H1 (cell line): Measurements from ENCODE around the gene RAPGEF6. TPM values are rescaled to one million over a fixed set of nuclear protein-coding genes. Genes with fewer than 3 reads are reported as not detected.
A peak's percentile ranks its signal among the peaks of the same experiment; 100 is the strongest.

Source experiments
- CTCF ChIA-PET: fragments of 300-600 bp; sonication (Branson Sonifier 250); formaldehyde crosslinking; loops from one replicate; lab custom pipeline; 2021; ENCODE audit not compliant: partially characterized antibody; lab: Charles Lee
- POLR2A ChIA-PET: fragments of 300-600 bp; sonication (Branson Sonifier 250); formaldehyde crosslinking; loops from one replicate; lab custom pipeline; 2021; ENCODE audit warnings: inconsistent platforms; ENCODE audit not compliant: partially characterized antibody; lab: Charles Lee
- DNase-seq, 2 experiments: peaks; one replicate each; pipeline versions ENCODE4 v3.0.0 to v3.0.0-alpha.2; 2010 to 2022; ENCODE audit warnings: low spot score in 2 of 2, low read depth in 1 of 2, mixed read lengths in 1 of 2
- FAIRE-seq: peaks from 2 replicates; lab custom pipeline; 2011; peaks lifted over from hg19 to GRCh38; lab: Jason Lieb, UNC
- H2AFZ ChIP-seq: 2 replicates; pipeline ENCODE4 v1.8.1; 2012; ENCODE audit warnings: low read length, inconsistent platforms
- H2AK5ac ChIP-seq: 2 replicates; pipeline ENCODE4 v1.6.1; 2013; ENCODE audit warnings: low read depth, low read length
- H2BK120ac ChIP-seq: replicated peaks from 2 replicates; pipeline ENCODE3; 2013; ENCODE audit warnings: low read depth, low read length, inconsistent platforms
- H2BK12ac ChIP-seq: 2 replicates; pipeline ENCODE4 v1.6.1; 2013; ENCODE audit warnings: low read depth, low read length
- H2BK15ac ChIP-seq: 2 replicates; pipeline ENCODE4 v1.6.1; 2013; ENCODE audit warnings: low read length
- H2BK20ac ChIP-seq: 2 replicates; pipeline ENCODE4 v1.6.1; 2013; ENCODE audit warnings: low read length
- H2BK5ac ChIP-seq: 2 replicates; pipeline ENCODE4 v1.6.1; 2013; ENCODE audit warnings: low read depth, low read length
- H3K14ac ChIP-seq: 2 replicates; pipeline ENCODE4 v1.6.1; 2013; ENCODE audit warnings: inconsistent platforms; ENCODE audit not compliant: insufficient read length
- H3K18ac ChIP-seq: 2 replicates; pipeline ENCODE4 v1.6.1; 2013; ENCODE audit warnings: low read length; ENCODE audit errors: extremely low read depth
- H3K23ac ChIP-seq: 2 replicates; pipeline ENCODE4 v1.6.1; 2013; ENCODE audit warnings: inconsistent platforms; ENCODE audit not compliant: insufficient read length
- H3K23me2 ChIP-seq: 2 replicates; pipeline ENCODE4 v1.6.1; 2013; ENCODE audit warnings: low read depth, low read length
- H3K27ac ChIP-seq: 2 replicates; pipeline ENCODE4 v1.6.1; 2011; ENCODE audit warnings: low read depth, low read length, inconsistent platforms
- H3K27me3 ChIP-seq, 4 experiments: replicated peaks in 1 of 4; 1 replicate in 1 of 4; 2 replicates in 3 of 4; pipeline versions ENCODE4 v1.6.1 to v1.8.1; 2011 to 2013; ENCODE audit warnings: low read length in 3 of 4, mild to moderate bottlenecking in 3 of 4, inconsistent platforms in 2 of 4, mixed read lengths in 2 of 4, moderate library complexity in 1 of 4; ENCODE audit not compliant: control insufficient read depth in 3 of 4, insufficient read depth in 3 of 4; ENCODE audit errors: extremely low read depth in 1 of 4
- H3K36me3 ChIP-seq, 4 experiments: 2 replicates each; pipeline versions ENCODE4 v1.6.1 to v1.8.1; 2011 to 2013; ENCODE audit warnings: mild to moderate bottlenecking in 4 of 4, low read length in 3 of 4, moderate library complexity in 2 of 4, control low read depth in 1 of 4, inconsistent platforms in 1 of 4; ENCODE audit not compliant: insufficient read depth in 4 of 4, control insufficient read depth in 2 of 4
- H3K4ac ChIP-seq: replicated peaks from 2 replicates; pipeline ENCODE3; 2013; ENCODE audit warnings: low read length, low read depth, mixed read lengths, inconsistent platforms; ENCODE audit not compliant: insufficient read length
- H3K4me1 ChIP-seq, 4 experiments: replicated peaks in 1 of 4; 1 replicate in 1 of 4; 2 replicates in 3 of 4; pipeline versions ENCODE4 v1.6.1 to v1.8.1; 2011 to 2013; ENCODE audit warnings: low read length in 3 of 4, inconsistent platforms in 2 of 4, mixed read lengths in 1 of 4; ENCODE audit not compliant: insufficient read depth in 4 of 4, control insufficient read depth in 3 of 4
- H3K4me2 ChIP-seq, 2 experiments: 2 replicates each; pipeline versions ENCODE4 v1.6.1 to v1.8.1; 2011 to 2013; ENCODE audit warnings: low read depth in 2 of 2, low read length in 2 of 2, control low read depth in 1 of 2, inconsistent platforms in 1 of 2, mild to moderate bottlenecking in 1 of 2; ENCODE audit not compliant: insufficient read depth in 1 of 2
- H3K4me3 ChIP-seq, 4 experiments: fragments of 200-600, 300-600 bp in 1 of 4; sonication (generic), shearing (Covaris generic), sonication (Bioruptor Twin) in 1 of 4; 2 replicates each; pipeline versions ENCODE4 v1.5.1 to v1.8.1; 2011 to 2016; ENCODE audit warnings: low read length in 4 of 4, low read depth in 3 of 4, control low read depth in 2 of 4, inconsistent platforms in 2 of 4, mild to moderate bottlenecking in 2 of 4, mixed read lengths in 1 of 4, moderate library complexity in 1 of 4; ENCODE audit not compliant: insufficient read depth in 2 of 4; ENCODE audit errors: extremely low read depth in 1 of 4
- H3K56ac ChIP-seq: replicated peaks from 2 replicates; pipeline ENCODE3; 2013; ENCODE audit warnings: low read depth, mild to moderate bottlenecking, mixed read lengths, low read length, inconsistent platforms; ENCODE audit not compliant: insufficient read length
- H3K79me1 ChIP-seq: 2 replicates; pipeline ENCODE4 v1.6.1; 2013; ENCODE audit warnings: low read depth, low read length, control low read depth
- H3K79me2 ChIP-seq, 2 experiments: 2 replicates each; pipeline versions ENCODE4 v1.6.1 to v1.8.1; 2012 to 2013; ENCODE audit warnings: low read length in 2 of 2, mild to moderate bottlenecking in 2 of 2, inconsistent platforms in 1 of 2; ENCODE audit not compliant: insufficient read depth in 2 of 2, control insufficient read depth in 1 of 2
- H3K9ac ChIP-seq, 4 experiments: replicated peaks in 1 of 4; 1 replicate in 1 of 4; 2 replicates in 3 of 4; pipeline versions ENCODE4 v1.6.1 to v1.8.1; 2011 to 2013; ENCODE audit warnings: low read depth in 3 of 4, low read length in 3 of 4, control low read depth in 2 of 4, mild to moderate bottlenecking in 2 of 4, moderate library complexity in 2 of 4, inconsistent platforms in 1 of 4; ENCODE audit errors: extremely low read depth in 1 of 4
- H3K9me3 ChIP-seq, 2 experiments: 2 replicates each; pipeline versions ENCODE4 v1.6.1 to v1.8.1; 2012 to 2013; ENCODE audit warnings: mild to moderate bottlenecking in 2 of 2, moderate library complexity in 2 of 2, control low read depth in 1 of 2, inconsistent platforms in 1 of 2, low read depth in 1 of 2, low read length in 1 of 2, mixed read lengths in 1 of 2; ENCODE audit not compliant: insufficient read depth in 2 of 2
- H4K20me1 ChIP-seq, 2 experiments: replicated peaks in 1 of 2; 2 replicates each; pipeline versions ENCODE3 to v1.8.1; 2011 to 2013; ENCODE audit warnings: inconsistent platforms in 2 of 2, low read length in 2 of 2, mild to moderate bottlenecking in 1 of 2; ENCODE audit not compliant: insufficient read depth in 2 of 2, control insufficient read depth in 1 of 2
- H4K5ac ChIP-seq: 2 replicates; pipeline ENCODE4 v1.6.1; 2013; ENCODE audit warnings: low read length, low read depth, mixed read lengths, inconsistent platforms; ENCODE audit not compliant: insufficient read length
- H4K8ac ChIP-seq: 2 replicates; pipeline ENCODE4 v1.8.0; 2013; ENCODE audit warnings: mild to moderate bottlenecking, moderate library complexity, low read length, inconsistent platforms; ENCODE audit not compliant: insufficient read depth; ENCODE audit errors: extremely low read depth
- H4K91ac ChIP-seq: replicated peaks from 2 replicates; pipeline ENCODE3; 2013; ENCODE audit warnings: low read length, mixed read lengths, inconsistent platforms; ENCODE audit not compliant: insufficient read length
- CEBPB ChIP-seq: IDR thresholded peaks from 2 replicates; pipeline ENCODE4 v1.6.1; 2012; ENCODE audit warnings: low read depth, low read length
- RBBP5 ChIP-seq: IDR thresholded peaks from 2 replicates; pipeline ENCODE4 v1.7.1; 2012; ENCODE audit warnings: low read depth, mild to moderate bottlenecking, inconsistent platforms, low read length, moderate library complexity, borderline replicate concordance
- WGBS, 2 experiments: shearing (Covaris generic) in 1 of 2; methylation state at CpG; one replicate each; pipeline versions ENCODE4 v1.1.6 to v1.1.7; 2013 to 2015; ENCODE audit warnings: low lambda C conversion rate in 2 of 2, mixed read lengths in 2 of 2, inconsistent platforms in 1 of 2, low coverage in 1 of 2, missing lambda C conversion rate in 1 of 2; ENCODE audit not compliant: insufficient replicate concordance in 2 of 2, insufficient coverage in 1 of 2, insufficient read length in 1 of 2; ENCODE audit errors: extremely low coverage in 1 of 2, missing lambda C conversion rate in 1 of 2; 5-methylcytosine and 5-hydroxymethylcytosine counted together
- polyA plus RNA-seq, 7 experiments: library from polyadenylated mRNA; depleted of rRNA in 3 of 7; stranded (reverse) in 5 of 7; unstranded in 2 of 7; fragments of >200 nt in 5 of 7; fragments of 200-250 nt in 2 of 7; gene quantifications; 1 replicate in 5 of 7; 2 replicates in 1 of 7; 4 replicates in 1 of 7; pipeline versions ENCODE4 v1.2.1 to v1.2.3, GENCODE V29; 2011 to 2013; ENCODE audit warnings: missing spikeins in 2 of 7, mixed read lengths in 2 of 7
- total RNA-seq: library from RNA; stranded (reverse); fragmentation: NEBNext Ultra II Directional; extraction: Animal tissue kit (Norgen Biotek cat#: 25700); gene quantifications from 2 replicates; pipeline ENCODE4 v1.2.1, GENCODE V29; 2021

RAPGEF6 gene
- total and polyA plus RNA-seq, 2 of the 8 experiments (the other 6 are each of a cell fraction or from before 2014, with no cell fraction given), result 4.8 to 20.0 TPM

DNA sequence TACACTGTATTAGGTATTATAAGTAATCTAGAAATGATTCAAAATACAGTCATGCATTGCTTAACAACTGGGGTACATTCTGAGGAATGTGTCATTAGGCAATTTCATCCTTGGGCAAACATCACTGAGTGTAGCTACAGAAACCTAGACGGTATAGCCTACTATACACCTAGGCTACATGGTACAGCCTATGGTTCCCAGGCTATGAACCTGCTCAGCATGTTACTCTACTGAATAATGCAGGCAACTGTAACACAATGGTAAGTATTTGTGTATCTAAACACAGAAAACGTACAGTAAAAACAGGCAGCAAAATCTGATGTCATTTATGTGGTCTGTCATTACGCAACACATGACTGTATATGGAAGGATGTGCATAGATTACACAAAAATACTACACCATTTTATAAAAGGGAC lies 96.8 kb downstream of the RAPGEF6 start:
- no peak for FAIRE-seq
- H3K79me1 ChIP-seq, result no peaks in the 10 kb centered on the region

More for the DNA sequence above, 96.8 kb downstream of the RAPGEF6 start:
- H3K18ac ChIP-seq, result no peak overlapping the region
- H3K36me3 ChIP-seq, result 0 out of 8 replicates have a peak, but pooled peaks cover 0 to 3% (median 0%) of the 10 kb centered on the region in 4 experiments
- H2AFZ ChIP-seq, result no peak overlapping the region
- H3K4me2 ChIP-seq, result no peak overlapping the region
- H2BK5ac ChIP-seq, result no peak overlapping the region
- no peak overlapping the region for H3K27ac ChIP-seq
- TF ChIP-seq RBBP5, result no peak
- 0 out of 2 replicates have a peak, but pooled peaks have one; percentile 9 for TF ChIP-seq CEBPB
- TF ChIP-seq, all 59 proteins: peak for 1
- ChIA-PET CTCF (no interaction called here), POLR2A (no interaction called here)
- H3K56ac ChIP-seq, result no peak overlapping the region
- no peak overlapping the region for H2BK120ac ChIP-seq
- no peaks in the 10 kb centered on the region for H3K79me2 ChIP-seq
- no peak overlapping the region for H3K14ac ChIP-seq
- WGBS, 2 experiments, result 93% methylated on average over 3 of the region's 3 CpGs; no CpG with 5 or more reads in 1 of the 2 experiments
- peaks cover 0 to 2% of the 10 kb centered on the region in 2 experiments for H4K20me1 ChIP-seq
- H3K23me2 ChIP-seq, result no peaks in the 10 kb centered on the region
- H2BK12ac ChIP-seq, result no peak overlapping the region
- H3K4me3 ChIP-seq, result no peak overlapping the region
- H3K9me3 ChIP-seq, result no peaks in the 10 kb centered on the region
- no peak for DNase-seq
- H3K23ac ChIP-seq, result no peak overlapping the region
- no peaks in the 10 kb centered on the region for H3K27me3 ChIP-seq
- H3K4ac ChIP-seq, result no peak overlapping the region
- H3K4me1 ChIP-seq, result no peaks in the 10 kb centered on the region
- H2AK5ac ChIP-seq, result no peak overlapping the region
- no peak overlapping the region for H4K8ac ChIP-seq
- no peak overlapping the region for H4K91ac ChIP-seq
- H3K9ac ChIP-seq, result no peak overlapping the region
- H2BK20ac ChIP-seq, result no peak overlapping the region
- H4K5ac ChIP-seq, result no peak overlapping the region
- no peak overlapping the region for H2BK15ac ChIP-seq
